ENCODE measurements around the gene MAP1S. TPM values are rescaled to one million over a fixed set of nuclear protein-coding genes. Genes with fewer than 3 reads are reported as not detected.

The MAP1S gene
- total and polyA plus RNA-seq, 2 of the 4 experiments (the other 2 are of a cell fraction) = 6.1 to 48.6 TPM

DNA sequence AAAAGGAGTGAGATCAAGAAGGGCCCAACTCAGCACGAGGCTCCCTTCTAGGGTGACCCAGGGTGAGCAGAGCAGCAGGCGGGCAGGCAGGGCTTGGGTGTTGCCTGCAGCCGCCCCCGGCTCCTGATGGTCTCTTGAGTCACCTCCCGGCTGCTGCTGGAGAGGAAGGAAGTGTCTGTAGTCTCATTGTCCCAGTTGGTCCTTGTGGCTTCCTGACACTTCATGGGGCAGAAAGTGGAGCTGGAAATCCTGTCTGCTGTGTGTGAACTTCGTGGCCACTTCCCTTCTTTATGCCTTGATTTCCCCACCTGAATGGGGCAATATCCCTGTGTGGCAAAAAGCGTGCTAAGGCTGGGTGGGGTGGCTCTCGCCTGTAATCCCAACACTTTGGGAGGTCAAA is 2.5 kb downstream of the MAP1S start:
- H2BK5ac ChIP-seq (ENCODE audit: low read depth, low read length, poor library complexity, severe bottlenecking) = no peak overlapping the region
- H3K9ac ChIP-seq (ENCODE audit: low read depth, low read length) = no peak overlapping the region
- H3K4ac ChIP-seq (ENCODE audit: low read depth, low read length) = no peak overlapping the region
- no peak overlapping the region for H3K4me3 ChIP-seq (ENCODE audit: insufficient read depth, low read depth, low read length)
- ChIA-PET CTCF (no interaction called here), POLR2A (ENCODE audit: unreplicated experiment) (no interaction called here)
- peaks cover 39% of the 10 kb centered on the region for H3K36me3 ChIP-seq (ENCODE audit: control insufficient read depth, insufficient read depth, low read length)
- no peak overlapping the region for H3K4me2 ChIP-seq (ENCODE audit: low read depth, low read length)
- no peaks in the 10 kb centered on the region for H3K27me3 ChIP-seq (ENCODE audit: control insufficient read depth, insufficient read depth, low read length)
- no peak overlapping the region for H2BK20ac ChIP-seq (ENCODE audit: low read depth, low read length)
- no peak overlapping the region; the same call in 1 of the 2 replicates for H3K23ac ChIP-seq (ENCODE audit: low read depth, low read length)
- in situ Hi-C loops (cut with MboI; ENCODE audit: low sequenced_read_pairs) (no loop called here), intact Hi-C loops (cut with micrococcal nuclease) (no loop called here), dilution Hi-C loops (cut with HindIII; ENCODE audit: low sequenced_read_pairs, unreplicated experiment) (no loop called here)
- no TSS peak for BruUV-seq (replicated peaks)
- ATAC-seq (ENCODE audit: low read depth) (no peak), DNase-seq (peak; percentile 13)
- peaks cover 24% of the 10 kb centered on the region for H4K20me1 ChIP-seq (ENCODE audit: insufficient read depth, low read length)
- TF ChIP-seq CTCF (conservative IDR thresholded peaks at IDR 0.05; ENCODE audit: low read depth, low read length) = no peak
- peaks cover 20% of the 10 kb centered on the region for H3K9me1 ChIP-seq (ENCODE audit: insufficient read depth, low read length)
- H3K18ac ChIP-seq (ENCODE audit: low read depth, low read length) = no peak overlapping the region
- H3K79me1 ChIP-seq (ENCODE audit: low read depth in 1 of 2, low read length in 2 of 2) = peaks cover 11 to 58% of the 10 kb centered on the region in 2 experiments
- H4K91ac ChIP-seq (ENCODE audit: insufficient read depth, low read depth, low read length) = no peak overlapping the region
- peaks cover 13% of the 10 kb centered on the region for H3K4me1 ChIP-seq (ENCODE audit: control insufficient read depth, insufficient read depth, low read length)
- H4K5ac ChIP-seq (ENCODE audit: low read depth, low read length) = no peak overlapping the region
- no peaks in the 10 kb centered on the region for H3K9me3 ChIP-seq (ENCODE audit: control insufficient read depth, insufficient read depth, low read length)
- no peak overlapping the region for H2BK120ac ChIP-seq (ENCODE audit: low read depth, low read length)
- no peak overlapping the region for H2BK15ac ChIP-seq (ENCODE audit: low read depth, low read length)
- H3K56ac ChIP-seq (ENCODE audit: extremely low read depth, insufficient read depth, low read length) = no peak overlapping the region
- no peak overlapping the region for H2AK9ac ChIP-seq (replicated peaks; ENCODE audit: low read depth, low read length, poor library complexity)
- WGBS, 2 experiments (ENCODE audit: extremely low coverage in 2 of 2, insufficient read length in 1 of 2) = 71% methylated on average over 2 of the region's 8 CpGs; no CpG with 5 or more reads in 1 of the 2 experiments
- H2AK5ac ChIP-seq (ENCODE audit: low read depth, low read length) = no peak overlapping the region
- H2AFZ ChIP-seq (replicated peaks; ENCODE audit: low read length, poor library complexity) = no peak overlapping the region
- no peak overlapping the region for H4K8ac ChIP-seq (ENCODE audit: low read depth in 2 of 2, low read length in 2 of 2)
- H3K14ac ChIP-seq (replicated peaks; ENCODE audit: low read depth, low read length) = no peak overlapping the region
- no peak overlapping the region for H3K27ac ChIP-seq (ENCODE audit: insufficient read depth, low read length)
